Stimulated activated CD8-positive, alpha-beta memory T cell treated with anti-CD3 and anti-CD28 coated beads, Interleukin-7, amount 100 ng/mL, for 48 hours (primary cell): ENCODE data around the gene C17orf50.

ENCODE experiments used
- DNase-seq, 2 donors: peaks; one replicate each; pipeline ENCODE4 v3.0.0-alpha.2; 2020; ENCODE audit warnings: low read depth in 1 of 2; ENCODE audit errors: extremely low read depth in 1 of 2

C17orf50 gene

GRCh38 chr17:35760587-35760986, at the start of gene C17orf50:
Gene C17orf50, plus strand, starts transcription at chr17:35760887. Its CDS starts 55 bp downstream, at chr17:35760942.
- no peak for DNase-seq

GRCh38 chr17:35710950-35711349, 49.7 kb upstream of the C17orf50 start:
- DNase-seq: no peak

GRCh38 chr17:35713069-35713728, 47.5 kb upstream of the C17orf50 start:
- no peak for DNase-seq

GRCh38 chr17:35714988-35715387, 45.7 kb upstream of the C17orf50 start:
- DNase-seq: no peak

GRCh38 chr17:35715416-35715815, 45.3 kb upstream of the C17orf50 start:
- DNase-seq: no peak

- DNase-seq: no peak
Measured at GRCh38 chr17:35716173-35716572, 44.5 kb upstream of the C17orf50 start.

- DNase-seq: no peak
Measured at GRCh38 chr17:35716897-35717465, 43.7 kb upstream of the C17orf50 start.

- DNase-seq: no peak
Measured at GRCh38 chr17:35717475-35717874, 43.2 kb upstream of the C17orf50 start.

- DNase-seq: no peak
Measured at GRCh38 chr17:35723735-35724134, 37.0 kb upstream of the C17orf50 start.

GRCh38 chr17:35725058-35725457, 35.6 kb upstream of the C17orf50 start:
- no peak for DNase-seq

GRCh38 chr17:35725802-35726126, 34.9 kb upstream of the C17orf50 start:
- DNase-seq: no peak

- DNase-seq: no peak
Measured at GRCh38 chr17:35726127-35726952, 34.3 kb upstream of the C17orf50 start.

GRCh38 chr17:35726953-35727460, 33.7 kb upstream of the C17orf50 start:
- no peak for DNase-seq

- DNase-seq: no peak
Measured at GRCh38 chr17:35727635-35728034, 33.1 kb upstream of the C17orf50 start.

- DNase-seq: no peak
Measured at GRCh38 chr17:35728551-35728950, 32.1 kb upstream of the C17orf50 start.

GRCh38 chr17:35729405-35729833, 31.3 kb upstream of the C17orf50 start:
- no peak for DNase-seq

- DNase-seq: no peak
Measured at GRCh38 chr17:35730400-35731005, 30.2 kb upstream of the C17orf50 start.

GRCh38 chr17:35731239-35731916, 29.3 kb upstream of the C17orf50 start, which contains the start of gene RASL10B:
Gene RASL10B, plus strand, starts transcription at chr17:35731639. Its CDS starts 3,546 bp downstream, at chr17:35735185.
- peak in 1 of 2 donors; percentile 30 for DNase-seq

- DNase-seq: no peak
Measured at GRCh38 chr17:35731917-35732805, 28.5 kb upstream of the C17orf50 start.

GRCh38 chr17:35732806-35733136, 27.9 kb upstream of the C17orf50 start:
- no peak for DNase-seq
